Liver (tissue), 3 donors: ENCODE data around the gene SORD.

Source experiments
- EGR1 ChIP-seq, 2 donors: IDR thresholded peaks; 2 replicates each; pipeline ENCODE4 v1.6.1; 2016 to 2018; ENCODE audit warnings: antibody characterized with exemption in 2 of 2, low read depth in 2 of 2
- GABPA ChIP-seq, 2 donors: IDR thresholded peaks in 1 of 2; conservative IDR thresholded peaks in 1 of 2; 2 replicates each; pipeline ENCODE4 v1.6.1; 2016; ENCODE audit warnings: antibody characterized with exemption in 2 of 2, mild to moderate bottlenecking in 1 of 2, moderate library complexity in 1 of 2
- JUND ChIP-seq, 2 donors: IDR thresholded peaks; 2 replicates each; pipeline ENCODE4 v1.6.1; 2016; ENCODE audit warnings: antibody characterized with exemption in 2 of 2
- MAX ChIP-seq: IDR thresholded peaks from 2 replicates; pipeline ENCODE4 v1.6.1; 2016; ENCODE audit warnings: antibody characterized with exemption
- RAD21 ChIP-seq, 2 donors: IDR thresholded peaks; 2 replicates each; pipeline ENCODE4 v1.6.1; 2016; ENCODE audit warnings: antibody characterized with exemption in 2 of 2, mild to moderate bottlenecking in 2 of 2
- RXRA ChIP-seq, 2 donors: IDR thresholded peaks; 2 replicates each; pipeline ENCODE4 v1.6.1; 2017 to 2018; ENCODE audit warnings: antibody characterized with exemption in 2 of 2, mild to moderate bottlenecking in 1 of 2
- SP1 ChIP-seq: IDR thresholded peaks from 2 replicates; pipeline ENCODE4 v1.6.1; 2018; ENCODE audit warnings: antibody characterized with exemption, mild to moderate bottlenecking
- TF ChIP-seq, protein P1 (sequence below): fragments of 150-350 bp; IDR thresholded peaks from 2 replicates; pipeline ENCODE4 v1.5.1; 2017; ENCODE audit warnings: improper control_type of control experiment, low read depth, low read length; ENCODE audit not compliant: missing input control
- TF ChIP-seq, protein P2 (sequence below): IDR thresholded peaks from 2 replicates; pipeline ENCODE4 v1.6.1; 2016; ENCODE audit warnings: antibody characterized with exemption, mild to moderate bottlenecking
- donor health status: healthy.
- donor health status: healthy.

DNA sequence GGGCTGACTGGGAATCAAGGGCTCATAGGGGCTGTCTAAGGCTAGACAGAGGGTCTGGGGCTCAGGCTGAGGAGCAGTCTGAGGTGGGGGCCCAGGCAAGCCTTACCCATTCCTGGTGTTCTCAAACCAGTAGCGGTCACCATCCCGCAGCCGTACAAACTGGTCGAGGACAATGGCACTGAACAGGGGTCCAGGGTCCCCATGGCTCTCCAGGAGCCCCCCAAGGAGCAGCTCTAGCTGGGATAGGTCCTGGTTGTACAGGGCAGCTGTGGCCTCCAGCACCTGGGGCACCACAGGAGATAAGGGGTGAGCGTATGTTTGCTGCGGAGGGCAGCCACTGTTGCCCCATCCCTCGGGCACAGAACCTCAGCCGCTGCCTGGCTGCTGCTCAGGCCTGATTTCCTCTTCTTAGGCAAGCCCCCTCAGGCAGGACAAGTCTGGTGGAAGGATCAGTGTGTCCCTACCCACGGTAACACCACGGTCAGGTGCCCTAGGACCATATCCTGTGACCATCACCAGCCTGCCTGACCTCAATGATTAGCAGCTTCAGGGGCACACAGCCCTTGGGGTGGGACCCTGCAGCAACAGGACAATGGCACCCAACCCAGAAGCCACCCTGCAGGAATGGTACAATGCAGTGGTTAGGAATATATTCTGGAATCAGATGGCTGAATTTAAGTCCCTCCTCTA, 85.1 kb downstream of the SORD start:
- TF ChIP-seq, protein P1, sequence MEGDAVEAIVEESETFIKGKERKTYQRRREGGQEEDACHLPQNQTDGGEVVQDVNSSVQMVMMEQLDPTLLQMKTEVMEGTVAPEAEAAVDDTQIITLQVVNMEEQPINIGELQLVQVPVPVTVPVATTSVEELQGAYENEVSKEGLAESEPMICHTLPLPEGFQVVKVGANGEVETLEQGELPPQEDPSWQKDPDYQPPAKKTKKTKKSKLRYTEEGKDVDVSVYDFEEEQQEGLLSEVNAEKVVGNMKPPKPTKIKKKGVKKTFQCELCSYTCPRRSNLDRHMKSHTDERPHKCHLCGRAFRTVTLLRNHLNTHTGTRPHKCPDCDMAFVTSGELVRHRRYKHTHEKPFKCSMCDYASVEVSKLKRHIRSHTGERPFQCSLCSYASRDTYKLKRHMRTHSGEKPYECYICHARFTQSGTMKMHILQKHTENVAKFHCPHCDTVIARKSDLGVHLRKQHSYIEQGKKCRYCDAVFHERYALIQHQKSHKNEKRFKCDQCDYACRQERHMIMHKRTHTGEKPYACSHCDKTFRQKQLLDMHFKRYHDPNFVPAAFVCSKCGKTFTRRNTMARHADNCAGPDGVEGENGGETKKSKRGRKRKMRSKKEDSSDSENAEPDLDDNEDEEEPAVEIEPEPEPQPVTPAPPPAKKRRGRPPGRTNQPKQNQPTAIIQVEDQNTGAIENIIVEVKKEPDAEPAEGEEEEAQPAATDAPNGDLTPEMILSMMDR = no peak
- TF ChIP-seq, protein P2, sequence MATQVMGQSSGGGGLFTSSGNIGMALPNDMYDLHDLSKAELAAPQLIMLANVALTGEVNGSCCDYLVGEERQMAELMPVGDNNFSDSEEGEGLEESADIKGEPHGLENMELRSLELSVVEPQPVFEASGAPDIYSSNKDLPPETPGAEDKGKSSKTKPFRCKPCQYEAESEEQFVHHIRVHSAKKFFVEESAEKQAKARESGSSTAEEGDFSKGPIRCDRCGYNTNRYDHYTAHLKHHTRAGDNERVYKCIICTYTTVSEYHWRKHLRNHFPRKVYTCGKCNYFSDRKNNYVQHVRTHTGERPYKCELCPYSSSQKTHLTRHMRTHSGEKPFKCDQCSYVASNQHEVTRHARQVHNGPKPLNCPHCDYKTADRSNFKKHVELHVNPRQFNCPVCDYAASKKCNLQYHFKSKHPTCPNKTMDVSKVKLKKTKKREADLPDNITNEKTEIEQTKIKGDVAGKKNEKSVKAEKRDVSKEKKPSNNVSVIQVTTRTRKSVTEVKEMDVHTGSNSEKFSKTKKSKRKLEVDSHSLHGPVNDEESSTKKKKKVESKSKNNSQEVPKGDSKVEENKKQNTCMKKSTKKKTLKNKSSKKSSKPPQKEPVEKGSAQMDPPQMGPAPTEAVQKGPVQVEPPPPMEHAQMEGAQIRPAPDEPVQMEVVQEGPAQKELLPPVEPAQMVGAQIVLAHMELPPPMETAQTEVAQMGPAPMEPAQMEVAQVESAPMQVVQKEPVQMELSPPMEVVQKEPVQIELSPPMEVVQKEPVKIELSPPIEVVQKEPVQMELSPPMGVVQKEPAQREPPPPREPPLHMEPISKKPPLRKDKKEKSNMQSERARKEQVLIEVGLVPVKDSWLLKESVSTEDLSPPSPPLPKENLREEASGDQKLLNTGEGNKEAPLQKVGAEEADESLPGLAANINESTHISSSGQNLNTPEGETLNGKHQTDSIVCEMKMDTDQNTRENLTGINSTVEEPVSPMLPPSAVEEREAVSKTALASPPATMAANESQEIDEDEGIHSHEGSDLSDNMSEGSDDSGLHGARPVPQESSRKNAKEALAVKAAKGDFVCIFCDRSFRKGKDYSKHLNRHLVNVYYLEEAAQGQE = no peak
- TF ChIP-seq RXRA (IDR thresholded peaks at IDR 0.05) (no peak), EGR1 (IDR thresholded peaks at IDR 0.05; ENCODE audit: low read depth in 2 of 2) (no peak), SP1 (no peak), MAX (no peak), JUND (IDR thresholded peaks at IDR 0.05) (no peak), GABPA (IDR thresholded peaks at IDR 0.05 in 1 of 2, conservative IDR thresholded peaks at IDR 0.05 in 1 of 2) (no peak), RAD21 (IDR thresholded peaks at IDR 0.05) (no peak)
